Fibroblast of lung (primary cell): ENCODE data around the gene DHRS4L2. TPM values are rescaled to one million over a fixed set of nuclear protein-coding genes. Genes with fewer than 3 reads are reported as not detected.
A peak's percentile ranks its signal among the peaks of the same experiment; 100 is the strongest.
"Not testable (repeated sequence)": the region's sequence is repeated elsewhere in the genome, so short reads cannot be mapped to it uniquely, and the experiment has no call there.

Experiments
- DNase-seq, 2 donors: peaks; one replicate each; pipeline versions ENCODE4 v3.0.0 to v3.0.0-alpha.2; 2010; ENCODE audit warnings: low read depth in 2 of 2
- H2AFZ ChIP-seq: 2 replicates; pipeline ENCODE4 v1.5.1; 2012; ENCODE audit warnings: low read length, control low read depth, inconsistent platforms
- H3K27ac ChIP-seq: 2 replicates; pipeline ENCODE4 v1.5.1; 2011; ENCODE audit warnings: low read length, control low read depth; ENCODE audit not compliant: insufficient read depth
- H3K27me3 ChIP-seq: 2 replicates; pipeline ENCODE4 v1.5.1; 2011; ENCODE audit warnings: mild to moderate bottlenecking, low read length; ENCODE audit not compliant: control insufficient read depth, insufficient read depth
- H3K36me3 ChIP-seq: 2 replicates; pipeline ENCODE4 v1.5.1; 2011; ENCODE audit warnings: low read length; ENCODE audit not compliant: control insufficient read depth, insufficient read depth
- H3K4me1 ChIP-seq: 2 replicates; pipeline ENCODE4 v1.5.1; 2011; ENCODE audit warnings: low read length; ENCODE audit not compliant: control insufficient read depth, insufficient read depth; ENCODE audit errors: extremely low read depth
- H3K4me2 ChIP-seq: 2 replicates; pipeline ENCODE4 v1.5.1; 2011; ENCODE audit warnings: low read length, control low read depth; ENCODE audit not compliant: insufficient read depth; ENCODE audit errors: extremely low read depth
- H3K4me3 ChIP-seq, 4 experiments: fragments of 200-600 bp in 1 of 4; sonication (generic) in 1 of 4; replicated peaks in 1 of 4; 2 replicates each; pipeline ENCODE4 v1.5.1; 2011 to 2016; ENCODE audit warnings: low read length in 4 of 4, low read depth in 3 of 4, mild to moderate bottlenecking in 3 of 4, control low read depth in 2 of 4, inconsistent platforms in 1 of 4, mixed read lengths in 1 of 4; ENCODE audit not compliant: insufficient read depth in 1 of 4; ENCODE audit errors: control extremely low read depth in 1 of 4
- H3K79me2 ChIP-seq: 2 replicates; pipeline ENCODE4 v1.5.1; 2012; ENCODE audit warnings: mild to moderate bottlenecking, low read length, inconsistent platforms; ENCODE audit not compliant: control insufficient read depth, insufficient read depth
- H3K9ac ChIP-seq: 2 replicates; pipeline ENCODE4 v1.5.1; 2011; ENCODE audit warnings: mild to moderate bottlenecking, low read length, control low read depth; ENCODE audit not compliant: insufficient read depth
- H3K9me3 ChIP-seq: 2 replicates; pipeline ENCODE4 v1.5.1; 2012; ENCODE audit warnings: low read depth, low read length; ENCODE audit not compliant: control insufficient read depth, insufficient read depth
- H4K20me1 ChIP-seq: 2 replicates; pipeline ENCODE4 v1.5.1; 2011; ENCODE audit warnings: low read length; ENCODE audit not compliant: control insufficient read depth, insufficient read depth; ENCODE audit errors: extremely low read depth
- CTCF ChIP-seq, 2 donors: IDR thresholded peaks in 1 of 2; conservative IDR thresholded peaks in 1 of 2; 1 replicate in 1 of 2; 2 replicates in 1 of 2; pipeline ENCODE4 v1.5.1; 2011 to 2012; ENCODE audit warnings: low read length in 2 of 2, control low read depth in 1 of 2, inconsistent platforms in 1 of 2, low read depth in 1 of 2, mild to moderate bottlenecking in 1 of 2
- EZH2 ChIP-seq: IDR thresholded peaks from 2 replicates; pipeline ENCODE4 v1.5.1; 2012; ENCODE audit warnings: low read length, control low read depth, mild to moderate bottlenecking; ENCODE audit errors: missing control alignments
- polyA plus RNA-seq, 2 donors: library from polyadenylated mRNA; depleted of rRNA in 1 of 2; stranded (reverse) in 1 of 2; unstranded in 1 of 2; fragments of >200 nt; gene quantifications; 2 replicates each; pipeline ENCODE4 v1.2.1, GENCODE V29; 2011 to 2012; ENCODE audit warnings: missing spikeins in 1 of 2
- total RNA-seq: library from RNA; depleted of rRNA; stranded (reverse); fragments of >200 nt; gene quantifications from 2 replicates; pipeline ENCODE4 v1.2.1, GENCODE V29; 2014

The DHRS4L2 gene
- total and polyA plus RNA-seq, 2 donors (not counting 1 experiment from before 2014, with no cell fraction given) = 12.7 to 16.7 TPM

DNA sequence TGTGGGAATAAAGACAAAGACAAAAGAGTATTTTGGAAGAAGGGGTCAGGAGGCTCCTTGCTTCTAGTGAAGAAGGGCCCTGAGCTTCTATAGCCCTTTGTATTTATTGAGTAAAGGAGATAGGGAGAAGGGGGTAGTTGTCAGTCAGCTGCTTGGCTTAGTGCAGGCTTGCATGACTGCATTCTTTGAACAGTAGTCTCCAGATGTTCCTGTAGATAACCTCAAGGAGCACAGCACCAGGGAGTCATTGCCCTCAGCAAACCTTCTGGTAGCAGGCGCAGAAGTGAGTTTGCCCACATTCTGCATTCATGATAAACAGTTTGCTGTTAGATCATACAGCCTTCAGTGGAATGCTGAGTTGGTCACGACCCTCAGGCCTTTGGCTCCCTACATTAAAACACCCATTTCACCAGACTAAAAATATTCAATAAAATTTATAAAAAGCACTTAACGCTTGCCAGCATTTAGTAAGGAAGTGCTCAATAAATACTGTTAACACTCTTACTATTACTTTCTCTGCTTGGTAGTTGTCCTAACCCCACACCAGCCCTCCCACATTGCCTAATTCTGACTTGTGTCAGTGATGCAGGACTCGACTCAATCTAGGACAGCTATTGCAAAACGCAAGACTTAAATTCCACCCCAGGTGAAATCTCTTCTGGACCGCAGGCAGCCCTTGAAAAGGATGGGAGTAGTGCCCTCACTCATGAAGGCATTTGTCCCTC lies 38.2 kb upstream of the DHRS4L2 start:
- TF ChIP-seq CTCF (conservative IDR thresholded peaks at IDR 0.05 in 1 of 2, IDR thresholded peaks at IDR 0.05 in 1 of 2; ENCODE audit: low read depth in 1 of 2, low read length in 2 of 2) (no peak), EZH2 (no peak)

DNA sequence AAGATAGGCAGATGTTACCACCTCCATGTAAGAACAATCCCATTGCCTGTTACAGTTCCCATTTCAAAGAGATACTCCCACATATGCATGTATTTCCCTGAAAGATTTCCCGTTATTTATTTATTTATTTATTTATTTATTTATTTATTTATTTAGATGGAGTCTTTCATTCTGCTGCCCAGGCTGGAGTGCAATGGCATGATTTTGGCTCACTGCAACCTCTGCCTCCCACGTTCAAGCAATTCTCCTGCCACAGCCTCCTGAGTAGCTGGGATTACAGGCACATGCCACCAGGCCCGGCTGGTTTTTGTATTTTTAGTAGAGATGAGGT lies 37.6 kb upstream of the DHRS4L2 start:
- not testable (repeated sequence) for H3K27me3 ChIP-seq, H3K4me3 ChIP-seq, H3K9me3 ChIP-seq, H4K20me1 ChIP-seq, H3K36me3 ChIP-seq, H3K79me2 ChIP-seq, H2AFZ ChIP-seq, H3K4me1 ChIP-seq, H3K9ac ChIP-seq, H3K27ac ChIP-seq, H3K4me2 ChIP-seq, DNase-seq

More for the DNA sequence above, 38.2 kb upstream of the DHRS4L2 start:
- H3K36me3 ChIP-seq = no peaks in the 10 kb centered on the region
- H3K9me3 ChIP-seq = no peaks in the 10 kb centered on the region
- no peak for DNase-seq
- H3K27me3 ChIP-seq = no peaks in the 10 kb centered on the region
- H2AFZ ChIP-seq = no peak overlapping the region
- H4K20me1 ChIP-seq = no peaks in the 10 kb centered on the region
- no peak overlapping the region for H3K4me3 ChIP-seq
- no peak overlapping the region for H3K9ac ChIP-seq
- no peak overlapping the region for H3K4me2 ChIP-seq
- H3K79me2 ChIP-seq = no peaks in the 10 kb centered on the region
- no peak overlapping the region for H3K27ac ChIP-seq
- no peaks in the 10 kb centered on the region for H3K4me1 ChIP-seq

GRCh38 chr14:23951590-23952201 lies 37.0 kb upstream of the DHRS4L2 start:
- H3K79me2 ChIP-seq = no peaks in the 10 kb centered on the region
- no peak overlapping the region for H2AFZ ChIP-seq
- no peak overlapping the region for H3K4me2 ChIP-seq
- no peak overlapping the region for H3K9ac ChIP-seq
- no peaks in the 10 kb centered on the region for H4K20me1 ChIP-seq
- no peaks in the 10 kb centered on the region for H3K4me1 ChIP-seq
- H3K27me3 ChIP-seq = no peaks in the 10 kb centered on the region
- H3K9me3 ChIP-seq = no peaks in the 10 kb centered on the region
- DNase-seq = no peak
- TF ChIP-seq CTCF (conservative IDR thresholded peaks at IDR 0.05 in 1 of 2, IDR thresholded peaks at IDR 0.05 in 1 of 2; ENCODE audit: low read depth in 1 of 2, low read length in 2 of 2) (peak; percentile 7 to 12), EZH2 (no peak)
- H3K36me3 ChIP-seq = no peaks in the 10 kb centered on the region
- H3K27ac ChIP-seq = no peak overlapping the region
- no peak overlapping the region for H3K4me3 ChIP-seq

DNA sequence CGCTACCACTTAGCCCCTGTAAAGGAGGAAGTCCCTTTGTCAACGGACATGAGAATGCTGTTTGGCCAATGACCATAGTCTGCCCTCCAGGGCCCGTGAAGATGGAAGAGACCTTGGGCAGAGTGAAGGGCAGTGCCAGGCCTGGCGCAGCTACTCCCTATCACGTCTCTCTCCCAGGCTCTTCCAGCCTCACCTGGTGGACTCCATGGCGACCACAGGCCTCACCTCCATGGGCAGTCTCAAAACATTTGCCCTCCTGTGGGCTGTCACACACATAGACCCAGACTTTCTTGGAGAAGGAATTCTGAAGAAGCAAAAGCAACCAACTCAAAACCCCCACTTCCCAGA lies 35.6 kb upstream of the DHRS4L2 start:
- Histone ChIP-seq H3K27ac (peak overlapping the region; percentile 76), H3K4me2 (peak overlapping the region; percentile 92), H3K9ac (peak overlapping the region; percentile 88), H2AFZ (peak overlapping the region; percentile 76), H3K4me3 (peak overlapping the region; percentile 84 to 94 (median 88))
- H3K36me3 ChIP-seq, H3K27me3 ChIP-seq, H3K9me3 ChIP-seq, H3K79me2 ChIP-seq, H4K20me1 ChIP-seq, DNase-seq, H3K4me1 ChIP-seq: not testable (repeated sequence)
